Stimulated activated naive CD8-positive, alpha-beta T cell treated with anti-CD3 and anti-CD28 coated beads, Interleukin-15, Interleukin-2, amounts not matched to agents 100 U/mL and 50 U/mL, for 24 hours (primary cell): Measurements from ENCODE around the gene SULT4A1.

Experiments used
- ATAC-seq: fragments of 150-1000 bp; cut with Tn5 transposase; one replicate; pipeline ENCODE4 v1.10.0; 2021
- DNase-seq: peaks from one replicate; pipeline ENCODE4 v3.0.0; 2021

The SULT4A1 gene

GRCh38 chr22:43860831-43861230, 1.5 kb downstream of the SULT4A1 start:
- no peak for DNase-seq
- no peak for ATAC-seq

GRCh38 chr22:43860126-43860525, 2.2 kb downstream of the SULT4A1 start:
- no peak for ATAC-seq
- DNase-seq, result no peak

GRCh38 chr22:43859621-43860020, 2.7 kb downstream of the SULT4A1 start:
- DNase-seq, result no peak

GRCh38 chr22:43859176-43859575, 3.1 kb downstream of the SULT4A1 start:
- DNase-seq, result no peak
- ATAC-seq, result no peak

More at GRCh38 chr22:43859621-43860020, 2.7 kb downstream of the SULT4A1 start:
- ATAC-seq, result no peak

GRCh38 chr22:43858156-43858895, 4.0 kb downstream of the SULT4A1 start:
- ATAC-seq, result no peak

GRCh38 chr22:43857367-43857766, 4.9 kb downstream of the SULT4A1 start:
- DNase-seq (no peak), ATAC-seq (no peak)

More at GRCh38 chr22:43858156-43858895, 4.0 kb downstream of the SULT4A1 start:
- no peak for DNase-seq

- no peak for ATAC-seq
- DNase-seq, result no peak
Measured at GRCh38 chr22:43855431-43855830, 6.9 kb downstream of the SULT4A1 start.

DNA sequence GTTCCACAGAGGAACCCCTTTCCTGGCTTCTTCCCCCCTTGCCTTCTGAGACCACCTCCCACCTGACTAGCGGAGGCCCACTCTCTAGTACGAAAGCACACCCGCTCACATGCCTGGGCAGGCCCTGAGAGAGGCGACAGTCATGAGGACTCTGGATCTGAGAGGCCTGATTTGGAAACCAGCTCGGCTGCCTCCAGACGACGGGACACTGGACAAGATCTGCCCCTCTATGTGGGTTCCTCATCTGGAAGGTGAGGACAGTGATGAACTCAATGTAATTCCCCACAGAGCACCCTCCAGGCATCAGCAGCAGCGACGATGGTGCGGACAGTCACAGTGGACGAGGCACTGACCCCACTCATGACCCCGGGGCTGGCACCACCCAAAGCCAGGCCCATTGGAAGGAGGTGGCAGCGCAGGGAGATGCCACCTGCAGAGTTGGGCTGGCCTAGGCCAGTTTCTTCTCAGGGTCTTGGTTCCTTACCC, 7.5 kb downstream of the SULT4A1 start:
- ATAC-seq, result no peak
- DNase-seq, result no peak

DNA sequence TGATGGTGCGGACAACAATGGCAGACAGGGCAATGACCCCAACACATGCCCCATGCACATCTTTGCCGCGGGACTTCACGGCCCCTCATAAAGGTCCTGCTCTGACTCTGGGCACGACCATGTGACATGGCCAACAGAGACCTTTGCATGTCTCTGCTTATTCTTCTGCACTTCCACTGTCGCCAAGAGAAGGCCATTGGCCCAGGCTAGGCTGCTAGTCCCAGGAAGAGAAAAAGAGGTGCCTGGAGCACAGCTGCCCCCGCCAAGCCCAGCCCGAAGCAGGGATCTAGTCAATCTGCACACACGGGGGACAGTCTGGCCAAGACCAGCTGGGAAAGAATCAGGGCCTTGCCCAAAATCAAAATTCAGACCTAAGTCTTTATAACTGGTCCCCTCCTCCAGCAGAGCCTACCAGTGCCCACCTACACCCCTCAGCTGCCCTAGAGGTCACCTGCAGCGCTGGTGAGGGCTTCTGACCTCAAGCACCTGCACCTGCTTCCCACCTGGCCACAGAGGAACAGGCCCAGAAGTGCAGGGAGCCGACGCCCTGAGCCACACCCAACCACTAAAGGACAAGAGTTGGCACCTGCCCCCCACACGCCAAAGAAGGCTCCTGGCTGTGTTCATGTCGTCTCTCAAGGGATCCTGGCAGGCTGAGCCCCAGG, 8.1 kb downstream of the SULT4A1 start:
- ATAC-seq, result no peak
- DNase-seq, result no peak

DNA sequence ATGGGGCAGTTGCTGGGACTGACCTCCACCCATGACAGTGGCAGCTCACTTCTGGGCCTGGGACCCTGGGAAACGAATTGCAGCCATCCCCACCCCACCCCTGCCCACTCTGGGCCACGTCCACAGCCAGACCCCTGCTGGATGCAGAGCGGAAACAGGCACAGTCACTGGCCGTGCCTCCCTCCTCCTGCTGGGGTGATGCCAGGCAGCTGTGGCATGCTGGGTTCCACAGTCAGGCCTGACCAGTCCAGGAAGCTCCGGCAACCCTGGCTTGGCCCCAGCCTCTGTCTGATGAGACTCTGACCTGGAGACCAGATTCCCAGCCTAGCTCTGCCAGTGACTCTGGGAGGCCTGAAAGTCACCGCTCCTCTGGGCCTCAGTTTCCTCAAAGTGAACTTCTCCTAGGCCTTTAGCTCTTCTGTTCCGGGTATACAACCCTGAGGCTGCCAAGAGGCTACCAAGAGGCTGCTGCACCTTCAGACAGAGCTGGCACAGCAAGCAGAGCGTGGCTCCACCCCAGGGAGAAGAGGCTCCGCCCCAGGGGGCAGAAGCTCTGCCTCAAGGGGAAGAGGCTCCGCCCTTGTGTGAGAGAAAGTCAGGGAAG, 8.9 kb downstream of the SULT4A1 start:
- ATAC-seq (no peak), DNase-seq (no peak)

GRCh38 chr22:43852573-43853327, 9.6 kb downstream of the SULT4A1 start:
- no peak for ATAC-seq
- no peak for DNase-seq

DNA sequence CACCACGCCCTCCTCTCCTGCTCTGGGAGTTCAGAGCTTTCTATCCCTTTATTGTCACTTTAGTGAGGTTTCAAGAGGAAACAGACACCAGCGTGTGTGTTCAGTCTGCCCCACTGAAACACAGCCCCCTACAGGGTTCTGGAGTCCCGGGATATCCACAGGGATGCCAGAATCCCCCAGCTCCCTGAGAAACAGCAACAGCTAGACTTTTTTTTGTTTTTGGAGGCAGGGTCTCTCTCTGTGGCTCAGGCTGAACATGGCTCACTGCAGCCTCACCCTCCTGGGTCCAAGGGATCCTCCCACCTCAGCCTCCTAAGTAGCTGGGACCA, 10.4 kb downstream of the SULT4A1 start:
- ATAC-seq (no peak), DNase-seq (no peak)

DNA sequence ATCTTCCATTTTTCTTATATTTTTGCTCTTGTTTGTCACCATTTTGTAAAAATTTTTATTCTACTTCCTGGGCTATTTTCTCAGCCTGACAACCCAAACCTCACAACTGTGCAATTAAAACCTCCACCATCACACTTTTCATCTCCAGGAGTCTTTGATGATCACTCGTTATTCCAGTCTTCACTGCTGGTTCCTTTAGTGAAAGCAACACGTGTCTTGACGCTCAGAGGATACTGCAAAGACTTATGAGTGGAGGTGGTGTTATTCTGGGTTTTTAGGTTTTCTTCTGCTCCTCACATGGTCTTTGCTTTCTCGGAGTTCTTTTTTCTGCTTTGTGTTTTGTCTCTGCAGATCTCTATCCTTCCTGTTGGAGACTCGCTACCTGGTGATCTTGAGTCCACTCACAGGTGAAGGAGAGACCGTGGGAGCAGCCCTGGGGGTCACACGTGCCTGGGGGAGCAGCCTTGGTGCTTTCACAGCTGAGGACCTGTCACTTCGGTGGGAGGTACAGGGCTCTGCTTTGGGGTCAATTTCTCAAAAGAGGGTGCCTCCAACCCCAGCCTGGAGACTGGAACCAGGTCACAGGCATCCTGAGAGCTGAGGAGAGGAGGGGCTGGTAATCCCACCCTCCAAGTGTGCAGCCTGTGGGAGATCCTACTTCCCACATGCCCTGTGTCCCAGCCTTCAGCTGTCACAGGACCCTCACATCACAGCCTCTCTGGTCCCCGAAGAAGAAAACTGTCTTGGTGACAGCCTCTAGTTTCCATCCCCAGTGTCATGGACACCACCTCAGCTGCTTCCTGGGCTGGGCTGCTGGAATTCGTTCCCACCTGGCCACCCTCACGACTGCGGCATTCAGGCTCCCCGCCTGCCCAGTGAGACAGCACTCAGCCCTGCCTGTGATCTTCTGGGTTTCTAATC, 11.0 kb downstream of the SULT4A1 start:
- no peak for ATAC-seq

DNA sequence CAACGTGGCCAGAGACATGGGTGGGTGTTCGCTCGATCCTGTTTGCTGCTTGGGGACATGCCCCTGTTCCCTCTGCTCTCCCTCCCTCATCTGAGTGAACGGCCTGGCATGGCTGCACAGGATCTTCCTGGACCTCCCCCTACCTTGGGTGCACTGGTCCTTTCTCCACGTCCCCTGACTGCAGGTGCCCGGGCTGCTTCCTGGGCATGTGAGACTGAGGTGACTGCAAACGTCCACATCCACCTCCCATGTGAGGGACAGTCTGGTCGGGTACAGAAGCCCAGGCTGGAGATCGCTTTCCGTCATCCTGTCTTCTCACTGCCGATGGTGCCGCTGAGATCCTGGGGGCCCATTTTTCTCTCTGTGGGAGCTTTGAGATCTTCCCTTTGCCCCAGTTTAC, 11.8 kb downstream of the SULT4A1 start:
- ATAC-seq (no peak), DNase-seq (no peak)

More for the DNA sequence above, 11.0 kb downstream of the SULT4A1 start:
- no peak for DNase-seq

GRCh38 chr22:43849731-43850130, 12.6 kb downstream of the SULT4A1 start:
- ATAC-seq, result no peak

DNA sequence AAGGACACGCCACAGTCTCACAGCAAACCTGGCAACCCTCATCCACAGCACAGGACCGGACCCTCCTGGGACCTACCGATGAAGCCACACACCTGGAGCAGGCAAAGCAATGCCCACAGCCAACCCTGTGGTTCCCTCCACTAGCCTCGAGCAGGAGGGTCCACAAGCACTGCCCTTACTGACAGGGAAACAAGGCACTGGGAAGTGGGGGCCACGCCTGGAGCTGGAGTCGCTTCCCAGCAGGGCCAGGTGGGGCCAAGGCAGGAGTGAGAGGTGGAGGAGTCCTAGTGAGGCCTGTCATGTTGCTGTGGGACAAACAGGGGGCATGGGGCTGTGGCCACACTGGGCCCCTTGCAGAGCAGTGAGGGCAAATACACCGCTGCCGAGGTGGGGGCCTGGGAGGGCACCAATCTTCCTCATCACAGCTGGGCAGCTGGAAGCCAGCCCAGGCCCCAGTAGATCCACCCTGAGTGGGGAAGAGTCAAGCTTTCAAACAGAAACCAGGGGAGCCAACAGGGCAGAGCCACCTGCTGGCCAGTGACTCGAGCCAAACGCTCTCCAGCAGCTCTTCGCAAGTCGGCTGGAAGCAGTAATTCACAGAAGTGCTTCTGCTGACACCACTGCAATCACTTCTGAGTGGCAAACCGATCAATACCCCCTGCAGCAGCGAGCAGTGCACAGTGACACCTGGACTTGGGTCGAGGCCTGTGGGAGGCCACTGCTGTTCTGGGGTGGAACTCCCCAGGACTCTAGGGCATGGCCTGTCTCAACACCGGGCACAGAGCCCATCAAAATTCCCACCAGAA, 13.7 kb downstream of the SULT4A1 start:
- ATAC-seq (no peak), DNase-seq (no peak)

More at GRCh38 chr22:43849731-43850130, 12.6 kb downstream of the SULT4A1 start:
- no peak for DNase-seq

- ATAC-seq (no peak), DNase-seq (no peak)
Measured at GRCh38 chr22:43847376-43848289, 14.7 kb downstream of the SULT4A1 start.

- DNase-seq (no peak), ATAC-seq (no peak)
Measured at GRCh38 chr22:43846966-43847365, 15.3 kb downstream of the SULT4A1 start.

DNA sequence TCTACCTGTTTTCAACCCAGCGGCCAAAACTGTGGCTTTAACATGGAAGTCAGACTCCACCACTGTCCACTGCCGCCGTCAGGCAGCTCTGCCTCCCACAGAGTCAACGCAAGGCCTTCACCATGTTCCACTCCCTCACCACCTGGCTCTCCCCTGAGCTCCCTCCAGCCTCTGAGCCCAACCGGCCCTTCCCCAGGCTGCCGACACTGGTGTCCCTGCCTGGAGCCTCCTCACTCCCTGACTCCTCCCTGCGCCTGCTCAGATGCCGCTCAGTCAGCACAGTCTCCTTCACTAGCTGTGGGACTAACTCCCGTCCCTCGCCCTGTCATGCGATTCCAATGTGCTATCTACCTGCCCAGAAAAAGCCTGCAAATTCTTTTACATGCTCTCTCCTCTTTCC, 16.3 kb downstream of the SULT4A1 start:
- DNase-seq (no peak), ATAC-seq (no peak)
